Colon (tissue), 2 donors: ENCODE data around the gene PPP2R5D.

ENCODE experiments used
- FAIRE-seq: peaks from 2 replicates; lab custom pipeline; 2012; peaks lifted over from hg19 to GRCh38; lab: Jason Lieb, UNC
- donor health status: control.
- donor health status: control.

PPP2R5D gene

DNA sequence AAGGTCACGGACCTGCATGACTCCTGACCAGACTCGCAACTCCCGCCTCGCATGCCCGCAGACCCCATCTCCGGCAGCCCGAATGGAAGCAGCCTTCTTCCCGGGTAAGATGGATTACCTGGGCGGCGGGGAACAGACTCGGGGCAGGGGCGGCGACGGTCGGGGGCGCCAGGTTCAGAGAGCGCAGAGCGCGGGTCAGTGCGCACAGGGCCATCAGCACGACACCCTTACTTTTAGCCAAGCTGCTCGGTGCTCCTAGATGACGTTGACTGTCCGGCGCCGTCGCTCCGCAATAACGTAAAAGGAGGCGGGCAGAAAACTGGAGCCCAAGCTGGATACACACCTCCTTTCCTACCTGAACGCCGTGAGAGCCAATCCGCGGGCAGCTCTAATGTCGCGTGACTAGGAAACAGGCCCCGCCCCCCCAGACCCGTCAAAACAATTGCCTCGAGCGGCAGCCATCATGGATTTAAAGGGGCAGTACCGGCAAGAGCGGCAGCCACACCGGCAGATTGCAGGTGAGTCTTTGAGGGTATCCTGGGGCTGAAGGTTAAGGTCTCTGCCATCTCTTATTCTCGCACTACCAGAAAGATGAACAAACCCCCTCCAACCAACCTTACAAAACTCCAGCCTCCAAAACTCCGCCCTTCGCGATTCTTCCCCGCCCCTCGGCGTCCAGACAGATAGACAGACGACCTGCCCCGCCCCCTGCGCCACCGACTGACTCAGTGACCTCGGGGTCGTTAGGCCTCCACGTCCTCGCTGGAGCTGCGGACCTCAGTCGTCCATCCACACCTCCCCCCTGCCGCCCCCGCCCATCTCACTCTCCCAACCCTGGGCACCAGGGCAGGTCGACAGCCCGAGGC, 75.0 kb downstream of the PPP2R5D start, which contains the start of the genes KLC4 and MRPL2:
Gene KLC4 (plus strand): TSS at position 464 of the 866 bp plus-strand sequence. CDS start 1,705 bp downstream, outside the sequence.
Gene MRPL2 (minus strand): TSS at position 267 of the 866 bp plus-strand sequence. CDS start 53 bp downstream, at position 214.
- FAIRE-seq = no peak

DNA sequence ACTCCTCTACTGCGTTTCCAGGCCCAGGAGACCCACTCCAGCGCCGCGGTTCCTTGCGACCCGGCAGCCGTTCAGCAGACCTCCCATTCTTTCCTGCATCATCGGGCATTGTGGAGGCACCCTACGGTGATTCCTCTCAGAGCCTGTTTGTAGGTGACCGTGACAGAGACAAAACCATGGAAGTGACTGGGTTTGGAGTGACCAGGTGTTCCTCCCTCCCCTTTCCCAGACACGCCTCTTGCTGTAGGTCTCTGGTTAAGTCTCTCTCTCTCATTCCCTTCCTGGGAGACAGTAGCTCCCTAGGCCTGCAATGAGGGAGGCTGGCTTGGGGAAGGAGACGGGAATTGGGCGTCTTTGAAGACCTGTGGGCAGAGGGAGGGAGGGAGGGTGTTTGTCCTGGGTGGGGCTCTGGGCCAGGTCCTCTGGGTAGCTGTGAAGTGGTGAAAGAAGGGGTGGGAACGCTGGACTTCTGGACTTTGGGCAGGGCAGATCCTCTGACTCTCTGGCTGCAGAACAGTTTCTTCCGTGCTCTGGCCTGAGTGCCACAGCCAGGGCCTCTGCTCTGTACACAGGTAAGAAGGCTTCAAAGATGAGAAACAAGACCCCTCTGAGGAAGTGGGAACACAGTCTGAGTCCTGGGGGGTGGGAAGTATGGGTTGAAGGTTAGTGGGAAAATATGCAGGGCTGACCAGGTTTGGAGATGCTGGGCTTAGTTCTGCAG, 75.8 kb downstream of the PPP2R5D start:
- no peak for FAIRE-seq

DNA sequence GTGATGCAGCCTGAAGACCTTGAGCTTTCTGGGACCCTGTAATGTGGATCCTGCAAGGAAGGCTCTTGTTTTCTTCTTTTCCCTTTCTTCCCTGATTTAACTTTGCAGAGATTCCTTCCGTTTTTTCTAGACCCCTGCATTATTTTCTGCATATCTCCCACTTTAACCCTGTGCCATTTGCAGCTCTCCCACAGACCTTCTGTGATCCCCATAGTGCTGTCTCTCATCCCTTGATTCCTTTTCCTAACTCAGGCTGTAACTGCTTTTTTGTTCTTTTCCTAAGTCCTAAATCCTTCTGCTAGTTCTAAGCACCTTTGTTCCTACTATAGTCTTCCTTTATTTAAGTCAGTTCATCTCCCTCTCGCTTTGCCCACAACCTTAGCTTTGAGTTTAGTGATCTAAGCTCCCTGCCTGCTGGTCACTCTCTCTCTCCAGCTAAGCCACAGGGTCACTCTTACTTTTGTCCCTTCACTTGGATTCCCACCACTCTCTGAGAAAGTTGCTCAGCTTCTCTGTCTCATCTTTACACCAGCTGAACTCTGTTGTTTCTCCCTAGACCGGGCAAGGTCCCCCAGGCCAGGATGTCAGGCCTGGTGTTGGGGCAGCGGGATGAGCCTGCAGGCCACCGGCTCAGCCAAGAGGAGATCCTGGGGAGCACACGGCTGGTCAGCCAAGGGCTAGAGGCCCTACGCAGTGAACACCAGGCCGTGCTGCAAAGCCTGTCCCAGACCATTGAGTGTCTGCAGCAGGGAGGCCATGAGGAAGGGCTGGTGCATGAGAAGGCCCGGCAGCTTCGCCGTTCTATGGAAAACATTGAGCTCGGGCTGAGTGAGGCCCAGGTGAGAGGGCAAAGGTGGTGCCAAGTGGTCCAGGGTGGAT, 76.6 kb downstream of the PPP2R5D start:
- FAIRE-seq = no peak

DNA sequence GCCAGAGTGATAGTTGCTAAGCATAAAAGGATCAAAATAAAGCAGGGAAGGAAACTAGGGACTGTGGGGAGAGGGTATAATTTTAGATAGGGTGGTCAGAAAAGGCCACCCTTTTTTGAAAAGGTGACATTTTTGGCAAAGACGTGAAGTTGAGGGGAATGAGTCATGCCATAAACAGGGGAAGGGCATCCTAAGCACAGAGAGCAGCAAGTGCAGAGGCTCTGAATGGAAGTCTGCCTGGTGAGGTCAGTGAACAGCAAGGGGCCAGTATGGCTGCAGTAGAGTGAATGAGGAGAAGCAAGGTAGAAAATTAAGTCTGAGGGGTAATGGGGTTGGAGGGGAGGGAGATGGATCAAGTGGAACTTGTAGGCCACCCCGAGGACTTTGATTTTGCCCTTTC, 77.5 kb downstream of the PPP2R5D start:
- FAIRE-seq = no peak
